Stimulated activated CD4-positive, alpha-beta T cell treated with anti-CD3 and anti-CD28 coated beads, Interleukin-1b, Interleukin-23, amount 100 ng/mL, for 1 hour (primary cell): Measurements from ENCODE around the gene OR3A3.

Experiments used
- DNase-seq, 2 donors: peaks; one replicate each; pipeline ENCODE4 v3.0.0-alpha.2; 2020; ENCODE audit warnings: low read depth in 2 of 2

The OR3A3 gene

GRCh38 chr17:3472137-3472536 lies 61.0 kb downstream of the OR3A3 start:
- no peak for DNase-seq
